NT2/D1 (cell line): ENCODE measurements around the gene COL9A2.

Source experiments
- DNase-seq: peaks from one replicate; pipeline ENCODE4 v3.0.0-alpha.2; 2011; ENCODE audit warnings: low read depth, low spot score
- H3K27me3 ChIP-seq: 2 replicates; pipeline ENCODE4 v1.6.0; 2011; ENCODE audit warnings: mild to moderate bottlenecking; ENCODE audit not compliant: insufficient read length, insufficient read depth
- H3K36me3 ChIP-seq: 2 replicates; pipeline ENCODE4 v1.6.1; 2011; ENCODE audit warnings: mild to moderate bottlenecking, low read length, mixed read lengths; ENCODE audit not compliant: insufficient read depth, insufficient read length
- H3K4me1 ChIP-seq: 2 replicates; pipeline ENCODE4 v1.5.1; 2011; ENCODE audit not compliant: insufficient read depth, insufficient read length
- H3K4me3 ChIP-seq: 2 replicates; pipeline ENCODE4 v1.5.1; 2011; ENCODE audit warnings: low read depth; ENCODE audit not compliant: insufficient read length
- H3K9ac ChIP-seq: 2 replicates; pipeline ENCODE4 v1.6.0; 2011; ENCODE audit warnings: low read depth; ENCODE audit not compliant: insufficient read length
- H3K9me3 ChIP-seq: 2 replicates; pipeline ENCODE4 v1.5.1; 2011; ENCODE audit warnings: mild to moderate bottlenecking, low read length; ENCODE audit not compliant: insufficient read depth
- SUZ12 ChIP-seq: IDR thresholded peaks from 2 replicates; pipeline ENCODE4 v1.6.1; 2011; ENCODE audit not compliant: insufficient read length, insufficient read depth; ENCODE audit errors: extremely low read depth
- YY1 ChIP-seq: IDR thresholded peaks from 2 replicates; pipeline ENCODE4 v1.6.1; 2011; ENCODE audit not compliant: insufficient read length, insufficient read depth
- ZNF274 ChIP-seq: IDR thresholded peaks from 2 replicates; pipeline ENCODE4 v1.6.1; 2011; ENCODE audit warnings: mild to moderate bottlenecking, low read depth, low read length

The COL9A2 gene

GRCh38 chr1:40306296-40306695 is 10.8 kb downstream of the COL9A2 start:
- H3K4me3 ChIP-seq: no peak overlapping the region
- H3K36me3 ChIP-seq: peaks cover 43% of the 10 kb centered on the region
- DNase-seq: no peak
- peaks cover 5% of the 10 kb centered on the region for H3K4me1 ChIP-seq
- no peaks in the 10 kb centered on the region for H3K9me3 ChIP-seq
- H3K9ac ChIP-seq: no peak overlapping the region
- no peak for TF ChIP-seq ZNF274
- TF ChIP-seq SUZ12: no peak
- TF ChIP-seq YY1: no peak
- H3K27me3 ChIP-seq: no peaks in the 10 kb centered on the region

- Histone ChIP-seq H3K9me3 (no peaks in the 10 kb centered on the region), H3K36me3 (peaks cover 46% of the 10 kb centered on the region)
- no peak for TF ChIP-seq SUZ12
- no peak for TF ChIP-seq ZNF274
These were observed 11.2 kb downstream of the COL9A2 start for GRCh38 chr1:40305871-40306270.

GRCh38 chr1:40305451-40305850 is 11.6 kb downstream of the COL9A2 start:
- peaks cover 5% of the 10 kb centered on the region for H3K4me1 ChIP-seq
- no peak overlapping the region for H3K4me3 ChIP-seq
- peak overlapping the region; percentile 27 for H3K9ac ChIP-seq
- H3K27me3 ChIP-seq: no peaks in the 10 kb centered on the region
- TF ChIP-seq ZNF274 (no peak), SUZ12 (no peak), YY1 (no peak)
- no peak for DNase-seq
- H3K36me3 ChIP-seq: peaks cover 47% of the 10 kb centered on the region
- H3K9me3 ChIP-seq: no peaks in the 10 kb centered on the region

More at GRCh38 chr1:40305871-40306270, 11.2 kb downstream of the COL9A2 start:
- H3K4me1 ChIP-seq: peaks cover 5% of the 10 kb centered on the region
- H3K27me3 ChIP-seq: no peaks in the 10 kb centered on the region
- no peak for DNase-seq
- H3K9ac ChIP-seq: peak overlapping the region; percentile 27
- H3K4me3 ChIP-seq: no peak overlapping the region

GRCh38 chr1:40303790-40304189 is 13.3 kb downstream of the COL9A2 start:
- H3K4me3 ChIP-seq: no peak overlapping the region

GRCh38 chr1:40303051-40303771 is 13.9 kb downstream of the COL9A2 start:
- DNase-seq: no peak
- no peaks in the 10 kb centered on the region for H3K9me3 ChIP-seq
- no peaks in the 10 kb centered on the region for H3K27me3 ChIP-seq
- peaks cover 39% of the 10 kb centered on the region for H3K36me3 ChIP-seq
- H3K4me3 ChIP-seq: no peak overlapping the region
- peaks cover 5% of the 10 kb centered on the region for H3K4me1 ChIP-seq
- H3K9ac ChIP-seq: no peak overlapping the region
- TF ChIP-seq YY1: no peak
- no peak for TF ChIP-seq ZNF274
- TF ChIP-seq SUZ12: no peak

More at GRCh38 chr1:40303790-40304189, 13.3 kb downstream of the COL9A2 start:
- no peak for DNase-seq
- no peaks in the 10 kb centered on the region for H3K9me3 ChIP-seq
- peaks cover 5% of the 10 kb centered on the region for H3K4me1 ChIP-seq
- H3K36me3 ChIP-seq: peaks cover 41% of the 10 kb centered on the region
- H3K9ac ChIP-seq: no peak overlapping the region
- TF ChIP-seq YY1 (no peak), ZNF274 (no peak), SUZ12 (no peak)
- H3K27me3 ChIP-seq: no peaks in the 10 kb centered on the region

GRCh38 chr1:40302475-40302874 is 14.6 kb downstream of the COL9A2 start:
- H3K9me3 ChIP-seq: no peaks in the 10 kb centered on the region
- no peak for DNase-seq
- TF ChIP-seq SUZ12: no peak
- TF ChIP-seq ZNF274: no peak
- no peak for TF ChIP-seq YY1
- H3K36me3 ChIP-seq: peaks cover 31% of the 10 kb centered on the region
- H3K4me1 ChIP-seq: peaks cover 5% of the 10 kb centered on the region
- H3K27me3 ChIP-seq: no peaks in the 10 kb centered on the region
- H3K4me3 ChIP-seq: no peak overlapping the region
- no peak overlapping the region for H3K9ac ChIP-seq

- H3K4me3 ChIP-seq: no peak overlapping the region
These were observed 15.4 kb downstream of the COL9A2 start for GRCh38 chr1:40301541-40302299.

More at GRCh38 chr1:40301541-40302299, 15.4 kb downstream of the COL9A2 start:
- Histone ChIP-seq H3K9me3 (no peaks in the 10 kb centered on the region), H3K9ac (no peak overlapping the region), H3K36me3 (peaks cover 28% of the 10 kb centered on the region), H3K4me1 (peaks cover 5% of the 10 kb centered on the region), H3K27me3 (no peaks in the 10 kb centered on the region)
- DNase-seq: no peak
- TF ChIP-seq YY1: no peak
- no peak for TF ChIP-seq SUZ12
- no peak for TF ChIP-seq ZNF274
